AG10803 (cell line): ENCODE measurements around the gene CREB3.

Source experiments
- DNase-seq: peaks from one replicate; pipeline ENCODE4 v3.0.0; 2010; ENCODE audit warnings: low read depth
- H3K4me3 ChIP-seq: 2 replicates; pipeline ENCODE4 v1.5.1; 2011; ENCODE audit warnings: mild to moderate bottlenecking, low read length, control low read depth
- TF ChIP-seq, protein P1 (sequence below): conservative IDR thresholded peaks from 2 replicates; pipeline ENCODE4 v1.5.1; 2011; ENCODE audit warnings: mild to moderate bottlenecking, low read length, control low read depth, inconsistent platforms

CREB3 gene

GRCh38 chr9:35716230-35716629, 16.2 kb upstream of the CREB3 start:
- DNase-seq = peak; percentile 37
- TF ChIP-seq, protein P1, sequence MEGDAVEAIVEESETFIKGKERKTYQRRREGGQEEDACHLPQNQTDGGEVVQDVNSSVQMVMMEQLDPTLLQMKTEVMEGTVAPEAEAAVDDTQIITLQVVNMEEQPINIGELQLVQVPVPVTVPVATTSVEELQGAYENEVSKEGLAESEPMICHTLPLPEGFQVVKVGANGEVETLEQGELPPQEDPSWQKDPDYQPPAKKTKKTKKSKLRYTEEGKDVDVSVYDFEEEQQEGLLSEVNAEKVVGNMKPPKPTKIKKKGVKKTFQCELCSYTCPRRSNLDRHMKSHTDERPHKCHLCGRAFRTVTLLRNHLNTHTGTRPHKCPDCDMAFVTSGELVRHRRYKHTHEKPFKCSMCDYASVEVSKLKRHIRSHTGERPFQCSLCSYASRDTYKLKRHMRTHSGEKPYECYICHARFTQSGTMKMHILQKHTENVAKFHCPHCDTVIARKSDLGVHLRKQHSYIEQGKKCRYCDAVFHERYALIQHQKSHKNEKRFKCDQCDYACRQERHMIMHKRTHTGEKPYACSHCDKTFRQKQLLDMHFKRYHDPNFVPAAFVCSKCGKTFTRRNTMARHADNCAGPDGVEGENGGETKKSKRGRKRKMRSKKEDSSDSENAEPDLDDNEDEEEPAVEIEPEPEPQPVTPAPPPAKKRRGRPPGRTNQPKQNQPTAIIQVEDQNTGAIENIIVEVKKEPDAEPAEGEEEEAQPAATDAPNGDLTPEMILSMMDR = peak; percentile 14; the same call in 1 of the 2 replicates
- no peak overlapping the region for H3K4me3 ChIP-seq

DNA sequence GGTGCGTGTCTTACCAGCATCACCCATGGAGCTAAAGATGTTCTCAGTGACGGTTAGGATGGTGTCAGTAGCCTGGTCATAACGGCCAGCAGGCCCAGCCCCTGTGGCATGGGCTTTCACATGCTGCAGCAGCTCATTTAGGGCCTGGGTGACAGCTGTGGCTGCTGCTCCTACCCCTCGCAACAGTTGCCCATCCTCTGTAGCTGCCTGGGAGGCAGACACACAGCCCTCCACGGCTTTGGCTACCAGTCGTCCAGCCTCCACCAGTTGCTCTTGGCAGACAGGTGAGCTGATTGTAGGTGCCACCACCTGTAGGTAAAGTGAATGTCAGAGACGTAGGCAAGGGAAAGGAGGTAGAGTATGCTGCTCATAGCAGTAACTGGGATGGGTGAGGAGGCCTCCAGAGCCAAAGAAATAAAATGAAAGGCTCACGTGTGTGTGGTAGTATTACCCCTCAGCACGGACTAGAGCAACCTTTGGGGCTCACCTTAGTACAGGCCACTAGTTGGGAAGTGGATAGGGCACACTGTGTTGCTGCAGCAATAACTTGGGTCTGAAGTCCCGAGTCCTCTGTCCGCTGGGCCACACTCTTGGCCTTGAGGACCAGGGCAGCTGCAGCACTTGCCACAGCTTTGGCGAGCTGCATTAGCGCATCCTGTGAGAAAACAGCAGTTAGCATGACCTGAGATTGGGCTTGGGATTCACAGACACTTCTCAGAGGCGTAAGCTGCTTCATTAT, 15.2 kb upstream of the CREB3 start:
- DNase-seq = no peak
- TF ChIP-seq, protein P1 = no peak
- H3K4me3 ChIP-seq = no peak overlapping the region

GRCh38 chr9:35718721-35719511, 13.6 kb upstream of the CREB3 start:
- TF ChIP-seq, protein P1 = no peak
- no peak overlapping the region for H3K4me3 ChIP-seq
- no peak for DNase-seq

- TF ChIP-seq, protein P1 = no peak
- no peak for DNase-seq
- H3K4me3 ChIP-seq = no peak overlapping the region
Observed at GRCh38 chr9:35719546-35719945, 12.9 kb upstream of the CREB3 start.

GRCh38 chr9:35723426-35723825, 9.0 kb upstream of the CREB3 start:
- no peak for DNase-seq
- TF ChIP-seq, protein P1 = no peak
- H3K4me3 ChIP-seq = no peak overlapping the region

DNA sequence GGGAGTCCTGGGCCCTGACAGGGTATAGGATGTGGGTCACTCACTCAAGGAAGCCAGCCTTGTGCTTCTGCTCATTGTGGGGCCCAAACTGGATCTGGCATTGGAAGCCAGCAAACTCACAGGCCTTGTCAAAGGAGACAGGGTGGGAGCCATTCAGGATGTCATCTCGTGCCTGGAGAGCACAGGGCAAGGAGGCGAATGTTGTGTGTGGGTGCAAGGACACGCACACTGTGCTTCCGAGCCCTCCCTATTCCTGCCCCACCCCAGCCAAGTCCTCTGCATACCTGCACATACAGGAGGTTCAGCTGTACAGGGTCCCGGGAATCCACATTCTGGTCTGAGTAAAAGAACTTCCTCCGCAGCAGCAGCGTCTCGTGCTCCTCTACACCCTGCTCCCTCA, 8.6 kb upstream of the CREB3 start:
- TF ChIP-seq, protein P1 = no peak
- no peak for DNase-seq
- no peak overlapping the region for H3K4me3 ChIP-seq

DNA sequence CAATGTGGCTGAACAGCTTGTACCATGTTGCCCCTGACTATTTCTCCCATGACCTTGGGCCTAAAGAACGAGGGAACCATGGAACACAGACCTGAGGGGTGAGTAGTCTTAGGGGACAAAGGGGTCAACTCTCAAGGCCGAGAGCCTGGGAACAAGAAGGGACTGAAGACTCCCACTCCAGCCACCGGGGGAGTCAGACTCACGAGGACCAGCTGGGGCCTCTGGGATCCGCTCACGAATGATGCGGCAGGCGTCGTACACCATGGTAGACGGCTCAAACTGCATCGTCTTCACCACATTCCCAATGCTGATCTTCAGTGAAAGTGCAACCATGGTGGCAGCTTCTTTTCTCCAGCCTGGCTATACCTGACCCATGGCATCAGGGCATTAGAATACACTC, 7.1 kb upstream of the CREB3 start:
- no peak for DNase-seq
- no peak overlapping the region for H3K4me3 ChIP-seq
- TF ChIP-seq, protein P1 = no peak
